HepG2 (cell line): ENCODE results near the gene NEURL2. TPM values are rescaled to one million over a fixed set of nuclear protein-coding genes. Genes with fewer than 3 reads are reported as not detected.
A peak's percentile ranks its signal among the peaks of the same experiment; 100 is the strongest.

Source experiments
- FOXC1 ChIP-seq: sonication (generic); formaldehyde crosslinking; IDR thresholded peaks from 2 replicates; pipeline ENCODE4 v1.8.0; 2022; ENCODE audit warnings: mild to moderate bottlenecking, missing genetic modification reagents, borderline replicate concordance
- HNRNPUL1 ChIP-seq: fragments of 200-400 bp; formaldehyde crosslinking; IDR thresholded peaks from 2 replicates; pipeline ENCODE4 v1.6.1; 2017; ENCODE audit warnings: low read depth, mild to moderate bottlenecking, low read length, moderate library complexity
- KLF11 ChIP-seq: IDR thresholded peaks from 2 replicates; pipeline ENCODE4 v1.6.1; 2016; ENCODE audit warnings: missing compliant biosample characterization
- PRDM15 ChIP-seq: sonication (generic); formaldehyde crosslinking; IDR thresholded peaks from 2 replicates; pipeline ENCODE4 v1.4.0; 2020; ENCODE audit warnings: missing genetic modification reagents
- REL ChIP-seq: sonication (generic); formaldehyde crosslinking; conservative IDR thresholded peaks from 2 replicates; pipeline ENCODE4 v1.8.0; 2022; ENCODE audit warnings: mild to moderate bottlenecking, missing genetic modification reagents, moderate library complexity
- RFX5 ChIP-seq: IDR thresholded peaks from 2 replicates; pipeline ENCODE4 v1.6.1; 2011; ENCODE audit warnings: low read depth, low read length, improper control_type of control experiment
- RXRB ChIP-seq: IDR thresholded peaks from 2 replicates; pipeline ENCODE4 v1.6.1; 2016; ENCODE audit warnings: borderline replicate concordance, missing genetic modification reagents, missing compliant biosample characterization
- SNAPC4 ChIP-seq: sonication (generic); formaldehyde crosslinking; IDR thresholded peaks from 2 replicates; pipeline ENCODE4 v1.4.0; 2020; ENCODE audit warnings: mild to moderate bottlenecking, missing genetic modification reagents
- ZNF691 ChIP-seq: sonication (generic); formaldehyde crosslinking; IDR thresholded peaks from 2 replicates; pipeline ENCODE4 v1.4.0; 2020; ENCODE audit warnings: missing genetic modification reagents, low read depth, mild to moderate bottlenecking, borderline replicate concordance
- polyA plus RNA-seq, 8 experiments: library from polyadenylated mRNA; depleted of rRNA in 3 of 8; stranded (reverse) in 7 of 8; unstranded in 1 of 8; fragments of >200 nt; fragmentation: Illumina TruSeq in 4 of 8; extraction: Trizol in 4 of 8; gene quantifications; 2 replicates each; pipeline versions ENCODE4 v1.2.1 to v1.2.3, GENCODE V29; 2011 to 2016; ENCODE audit warnings: low read depth in 4 of 8, missing spikeins in 1 of 8, mixed read lengths in 1 of 8; ENCODE audit not compliant: insufficient read depth in 1 of 8
- total RNA-seq, 5 experiments: library from RNA; depleted of rRNA; stranded (reverse); fragments of >200 nt; fragmentation: Illumina TruSeq; extraction: Trizol; gene quantifications; 2 replicates each; pipeline ENCODE4 v1.2.3, GENCODE V29; 2016; ENCODE audit warnings: low read depth in 1 of 5
- TF ChIP-seq, protein P1 (sequence below): sonication (generic); formaldehyde crosslinking; IDR thresholded peaks from 2 replicates; pipeline ENCODE4 v1.4.0; 2020; ENCODE audit warnings: missing genetic modification reagents, borderline replicate concordance
- TF ChIP-seq, protein P2 (sequence below): sonication (generic); formaldehyde crosslinking; IDR thresholded peaks from 2 replicates; pipeline ENCODE4 v1.4.0; 2020; ENCODE audit warnings: missing genetic modification reagents

Gene NEURL2
- total and polyA plus RNA-seq, 2 of the 13 experiments (the other 11 are each of a cell fraction or from before 2014, with no cell fraction given): 7.2 to 9.7 TPM

DNA sequence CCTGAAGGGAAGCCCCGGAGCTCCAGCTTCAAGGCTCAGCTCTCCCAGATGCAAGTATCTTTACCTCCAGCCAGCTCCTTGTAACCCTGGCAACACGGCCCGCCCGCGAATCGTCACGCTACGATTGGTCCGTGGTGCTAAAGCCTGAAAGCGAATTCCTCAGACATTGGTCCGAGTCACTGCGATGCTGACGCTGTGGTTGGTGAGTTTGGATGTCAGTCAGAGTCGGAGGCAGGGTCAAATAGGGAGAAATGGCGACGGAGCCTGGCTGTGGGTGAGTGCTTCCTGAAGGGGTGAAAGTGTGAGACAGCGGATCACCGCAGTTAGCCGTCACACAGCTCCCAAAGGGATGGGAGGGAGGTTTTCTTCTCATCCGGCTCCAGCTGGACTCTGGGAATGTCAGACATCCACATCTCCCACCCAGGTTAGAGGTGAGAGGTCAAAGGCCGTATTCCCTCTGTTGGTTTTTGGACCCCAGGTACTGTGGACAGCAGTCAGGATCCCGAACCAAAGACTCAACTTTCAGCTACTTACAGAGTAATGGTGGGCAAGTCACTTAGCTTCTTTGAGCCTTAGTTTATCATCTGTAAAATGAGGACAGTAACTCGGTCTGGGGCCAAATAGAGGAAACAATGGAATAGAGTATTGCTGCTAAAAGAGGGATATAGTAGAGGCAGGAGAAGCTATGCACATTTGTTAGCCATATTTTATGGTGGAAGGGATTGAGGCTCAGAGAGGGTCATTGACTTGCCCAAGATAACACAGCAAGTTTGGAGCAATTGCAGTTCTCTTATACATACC lies 9.8 kb downstream of the NEURL2 start, which contains the start of gene ZSWIM1 (continued):
- TF ChIP-seq, protein P1, sequence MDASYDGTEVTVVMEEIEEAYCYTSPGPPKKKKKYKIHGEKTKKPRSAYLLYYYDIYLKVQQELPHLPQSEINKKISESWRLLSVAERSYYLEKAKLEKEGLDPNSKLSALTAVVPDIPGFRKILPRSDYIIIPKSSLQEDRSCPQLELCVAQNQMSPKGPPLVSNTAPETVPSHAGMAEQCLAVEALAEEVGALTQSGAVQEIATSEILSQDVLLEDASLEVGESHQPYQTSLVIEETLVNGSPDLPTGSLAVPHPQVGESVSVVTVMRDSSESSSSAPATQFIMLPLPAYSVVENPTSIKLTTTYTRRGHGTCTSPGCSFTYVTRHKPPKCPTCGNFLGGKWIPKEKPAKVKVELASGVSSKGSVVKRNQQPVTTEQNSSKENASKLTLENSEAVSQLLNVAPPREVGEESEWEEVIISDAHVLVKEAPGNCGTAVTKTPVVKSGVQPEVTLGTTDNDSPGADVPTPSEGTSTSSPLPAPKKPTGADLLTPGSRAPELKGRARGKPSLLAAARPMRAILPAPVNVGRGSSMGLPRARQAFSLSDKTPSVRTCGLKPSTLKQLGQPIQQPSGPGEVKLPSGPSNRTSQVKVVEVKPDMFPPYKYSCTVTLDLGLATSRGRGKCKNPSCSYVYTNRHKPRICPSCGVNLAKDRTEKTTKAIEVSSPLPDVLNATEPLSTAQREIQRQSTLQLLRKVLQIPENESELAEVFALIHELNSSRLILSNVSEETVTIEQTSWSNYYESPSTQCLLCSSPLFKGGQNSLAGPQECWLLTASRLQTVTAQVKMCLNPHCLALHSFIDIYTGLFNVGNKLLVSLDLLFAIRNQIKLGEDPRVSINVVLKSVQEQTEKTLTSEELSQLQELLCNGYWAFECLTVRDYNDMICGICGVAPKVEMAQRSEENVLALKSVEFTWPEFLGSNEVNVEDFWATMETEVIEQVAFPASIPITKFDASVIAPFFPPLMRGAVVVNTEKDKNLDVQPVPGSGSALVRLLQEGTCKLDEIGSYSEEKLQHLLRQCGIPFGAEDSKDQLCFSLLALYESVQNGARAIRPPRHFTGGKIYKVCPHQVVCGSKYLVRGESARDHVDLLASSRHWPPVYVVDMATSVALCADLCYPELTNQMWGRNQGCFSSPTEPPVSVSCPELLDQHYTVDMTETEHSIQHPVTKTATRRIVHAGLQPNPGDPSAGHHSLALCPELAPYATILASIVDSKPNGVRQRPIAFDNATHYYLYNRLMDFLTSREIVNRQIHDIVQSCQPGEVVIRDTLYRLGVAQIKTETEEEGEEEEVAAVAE (CRISPR knock-in tag): peak; percentile 85; the same call in 1 of the 2 replicates
- TF ChIP-seq SNAPC4 (CRISPR knock-in tag): no peak
- peak; percentile 92 for TF ChIP-seq FOXC1 (CRISPR knock-in tag)
- peak; percentile 56; the same call in 1 of the 2 replicates for TF ChIP-seq ZNF691
- peak; percentile 82 for TF ChIP-seq RXRB (CRISPR knock-in tag)
- no peak for TF ChIP-seq PRDM15 (CRISPR knock-in tag)
- TF ChIP-seq, protein P2, sequence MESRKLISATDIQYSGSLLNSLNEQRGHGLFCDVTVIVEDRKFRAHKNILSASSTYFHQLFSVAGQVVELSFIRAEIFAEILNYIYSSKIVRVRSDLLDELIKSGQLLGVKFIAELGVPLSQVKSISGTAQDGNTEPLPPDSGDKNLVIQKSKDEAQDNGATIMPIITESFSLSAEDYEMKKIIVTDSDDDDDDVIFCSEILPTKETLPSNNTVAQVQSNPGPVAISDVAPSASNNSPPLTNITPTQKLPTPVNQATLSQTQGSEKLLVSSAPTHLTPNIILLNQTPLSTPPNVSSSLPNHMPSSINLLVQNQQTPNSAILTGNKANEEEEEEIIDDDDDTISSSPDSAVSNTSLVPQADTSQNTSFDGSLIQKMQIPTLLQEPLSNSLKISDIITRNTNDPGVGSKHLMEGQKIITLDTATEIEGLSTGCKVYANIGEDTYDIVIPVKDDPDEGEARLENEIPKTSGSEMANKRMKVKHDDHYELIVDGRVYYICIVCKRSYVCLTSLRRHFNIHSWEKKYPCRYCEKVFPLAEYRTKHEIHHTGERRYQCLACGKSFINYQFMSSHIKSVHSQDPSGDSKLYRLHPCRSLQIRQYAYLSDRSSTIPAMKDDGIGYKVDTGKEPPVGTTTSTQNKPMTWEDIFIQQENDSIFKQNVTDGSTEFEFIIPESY (CRISPR knock-in tag): peak; percentile 35; the same call in 1 of the 2 replicates
- TF ChIP-seq KLF11 (CRISPR knock-in tag): peak; percentile 85; the same call in 1 of the 2 replicates
- TF ChIP-seq REL (CRISPR knock-in tag): peak; percentile 69; the same call in 1 of the 2 replicates
- TF ChIP-seq HNRNPUL1: no peak
- peak; percentile 86 for TF ChIP-seq RFX5
